ENCODE data around the gene CUX1.
"Not testable (repeated sequence)": the region's sequence is repeated elsewhere in the genome, so short reads cannot be mapped to it uniquely, and the experiment has no call there.

CUX1 gene

DNA sequence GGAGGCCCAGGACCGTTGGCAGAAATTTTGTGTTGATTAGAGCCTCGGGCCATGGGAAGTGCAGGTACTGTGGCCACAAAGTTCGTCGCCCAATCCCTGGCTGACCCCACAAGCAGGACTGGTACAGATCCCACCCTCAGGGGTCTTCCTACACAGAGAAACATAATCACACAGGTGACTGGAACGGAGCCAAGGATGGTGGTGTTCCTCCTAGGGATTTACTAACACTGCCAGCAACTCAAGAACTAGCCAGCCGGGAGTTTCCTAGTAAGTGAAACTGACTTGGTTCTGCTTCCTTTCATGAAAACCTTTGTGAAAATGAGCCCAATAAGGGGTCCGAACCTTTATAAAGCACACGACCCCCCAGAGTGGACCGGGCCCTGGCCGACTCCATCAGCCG lies 5.7 kb downstream of the CUX1 start:
- H3K4me1 ChIP-seq (ENCODE audit: insufficient read depth, insufficient read length) = peaks cover 8% of the 10 kb centered on the region
- no peaks in the 10 kb centered on the region for H3K9me3 ChIP-seq (ENCODE audit: insufficient read depth, low read length)
- DNase-seq (ENCODE audit: low read depth, low spot score) = no peak
- peaks cover 16% of the 10 kb centered on the region for H3K36me3 ChIP-seq (ENCODE audit: insufficient read depth, insufficient read length, low read length)
- no peak overlapping the region for H3K9ac ChIP-seq (ENCODE audit: insufficient read length, low read depth)
- no peak for TF ChIP-seq SUZ12 (IDR thresholded peaks at IDR 0.05; ENCODE audit: extremely low read depth, insufficient read depth, insufficient read length)
- peaks cover 3% of the 10 kb centered on the region for H3K27me3 ChIP-seq (ENCODE audit: insufficient read depth, insufficient read length)
- no peak overlapping the region for H3K4me3 ChIP-seq (ENCODE audit: insufficient read length, low read depth)

- DNase-seq (ENCODE audit: low read depth, low spot score) = no peak
- H3K9ac ChIP-seq (ENCODE audit: insufficient read length, low read depth) = no peak overlapping the region
- H3K36me3 ChIP-seq (ENCODE audit: insufficient read depth, insufficient read length, low read length) = peaks cover 16% of the 10 kb centered on the region
Observed at GRCh38 chr7:101823596-101823995, 6.2 kb downstream of the CUX1 start.

DNA sequence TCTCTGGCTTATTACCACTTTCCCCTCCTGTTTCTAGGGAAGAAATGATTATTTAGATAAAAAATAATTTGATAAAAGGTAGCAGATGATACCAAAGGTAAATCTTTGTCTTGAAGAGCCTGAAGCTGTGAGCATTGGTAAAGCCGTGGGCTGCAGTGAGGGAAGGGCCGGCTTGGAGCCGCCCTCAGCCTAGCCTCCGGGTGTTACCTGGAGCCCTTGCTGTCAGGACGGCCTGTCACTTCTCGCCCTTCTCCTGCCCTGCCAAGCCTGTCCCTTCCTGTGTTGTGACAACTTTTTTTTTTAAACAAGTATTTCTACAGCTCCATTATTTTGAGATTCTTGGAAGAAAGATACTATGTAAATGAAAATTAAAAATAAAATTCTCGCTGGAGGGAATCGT lies 7.0 kb downstream of the CUX1 start:
- DNase-seq (ENCODE audit: low read depth, low spot score) = no peak

More at GRCh38 chr7:101823596-101823995, 6.2 kb downstream of the CUX1 start:
- Histone ChIP-seq H3K4me1 (ENCODE audit: insufficient read depth, insufficient read length) (peaks cover 8% of the 10 kb centered on the region), H3K27me3 (ENCODE audit: insufficient read depth, insufficient read length) (no peaks in the 10 kb centered on the region), H3K9me3 (ENCODE audit: insufficient read depth, low read length) (no peaks in the 10 kb centered on the region), H3K4me3 (ENCODE audit: insufficient read length, low read depth) (no peak overlapping the region)
- TF ChIP-seq ZNF274 (IDR thresholded peaks at IDR 0.05; ENCODE audit: low read depth, low read length) = no peak
- no peak for TF ChIP-seq SUZ12 (IDR thresholded peaks at IDR 0.05; ENCODE audit: extremely low read depth, insufficient read depth, insufficient read length)
- TF ChIP-seq YY1 (IDR thresholded peaks at IDR 0.05; ENCODE audit: insufficient read depth, insufficient read length) = no peak

DNA sequence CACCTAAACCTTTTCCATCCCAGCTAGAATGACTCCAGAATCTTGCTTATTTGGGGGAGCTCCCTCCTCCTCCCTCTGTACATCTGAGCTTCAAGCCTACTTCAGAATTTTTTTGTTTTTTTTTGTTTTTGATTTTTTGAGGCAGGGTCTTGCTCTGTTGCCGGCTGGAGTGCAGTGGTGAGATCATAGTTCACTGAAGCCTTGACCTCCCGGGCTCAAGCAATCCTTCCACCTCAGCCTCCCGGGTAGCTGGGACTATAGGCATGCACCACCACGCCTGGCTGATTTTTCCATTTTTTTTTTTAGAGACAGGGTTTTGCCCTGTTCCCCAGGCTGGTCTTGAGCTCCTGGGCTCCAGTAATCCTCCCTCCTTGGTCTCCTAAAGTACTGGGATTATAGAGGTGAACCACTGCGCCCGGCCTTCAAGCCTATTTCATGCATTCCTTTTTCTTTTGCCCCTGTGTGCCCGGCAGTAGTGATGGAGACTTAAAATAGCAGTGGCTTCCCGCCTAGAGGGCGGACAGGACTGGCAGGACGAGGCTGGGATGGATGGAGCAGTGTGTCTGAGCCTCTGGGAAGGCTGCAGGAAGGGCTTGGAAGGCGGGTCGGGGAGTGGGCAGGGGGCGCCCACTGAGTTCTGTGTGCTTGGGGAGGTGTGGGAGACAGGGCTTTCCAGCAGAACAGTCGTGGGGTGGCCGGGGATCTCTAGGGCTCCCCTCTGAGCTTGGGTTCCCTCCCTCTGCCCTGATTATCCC lies 8.8 kb downstream of the CUX1 start:
- Histone ChIP-seq H3K4me1 (ENCODE audit: insufficient read depth, insufficient read length) (peaks cover 5% of the 10 kb centered on the region), H3K9me3 (ENCODE audit: insufficient read depth, low read length) (no peaks in the 10 kb centered on the region), H3K36me3 (ENCODE audit: insufficient read depth, insufficient read length, low read length) (peaks cover 9% of the 10 kb centered on the region), H3K9ac (ENCODE audit: insufficient read length, low read depth) (no peak overlapping the region), H3K4me3 (ENCODE audit: insufficient read length, low read depth) (no peak overlapping the region), H3K27me3 (ENCODE audit: insufficient read depth, insufficient read length) (no peaks in the 10 kb centered on the region)
- no peak for DNase-seq (ENCODE audit: low read depth, low spot score)
- TF ChIP-seq YY1 (IDR thresholded peaks at IDR 0.05; ENCODE audit: insufficient read depth, insufficient read length) (no peak), ZNF274 (IDR thresholded peaks at IDR 0.05; ENCODE audit: low read depth, low read length) (no peak), SUZ12 (IDR thresholded peaks at IDR 0.05; ENCODE audit: extremely low read depth, insufficient read depth, insufficient read length) (no peak)

More for the DNA sequence above, 7.0 kb downstream of the CUX1 start:
- H3K4me3 ChIP-seq (ENCODE audit: insufficient read length, low read depth) = no peak overlapping the region
- no peak overlapping the region for H3K9ac ChIP-seq (ENCODE audit: insufficient read length, low read depth)
- H3K27me3 ChIP-seq (ENCODE audit: insufficient read depth, insufficient read length) = no peaks in the 10 kb centered on the region
- TF ChIP-seq YY1 (IDR thresholded peaks at IDR 0.05; ENCODE audit: insufficient read depth, insufficient read length) = no peak
- TF ChIP-seq SUZ12 (IDR thresholded peaks at IDR 0.05; ENCODE audit: extremely low read depth, insufficient read depth, insufficient read length) = no peak
- TF ChIP-seq ZNF274 (IDR thresholded peaks at IDR 0.05; ENCODE audit: low read depth, low read length) = no peak
- H3K36me3 ChIP-seq (ENCODE audit: insufficient read depth, insufficient read length, low read length) = peaks cover 13% of the 10 kb centered on the region
- peaks cover 8% of the 10 kb centered on the region for H3K4me1 ChIP-seq (ENCODE audit: insufficient read depth, insufficient read length)
- no peaks in the 10 kb centered on the region for H3K9me3 ChIP-seq (ENCODE audit: insufficient read depth, low read length)

- TF ChIP-seq ZNF274 (IDR thresholded peaks at IDR 0.05; ENCODE audit: low read depth, low read length) (no peak), YY1 (IDR thresholded peaks at IDR 0.05; ENCODE audit: insufficient read depth, insufficient read length) (no peak), SUZ12 (IDR thresholded peaks at IDR 0.05; ENCODE audit: extremely low read depth, insufficient read depth, insufficient read length) (no peak)
- DNase-seq (ENCODE audit: low read depth, low spot score) = no peak
- Histone ChIP-seq H3K9me3 (ENCODE audit: insufficient read depth, low read length) (no peaks in the 10 kb centered on the region), H3K4me3 (ENCODE audit: insufficient read length, low read depth) (no peak overlapping the region), H3K27me3 (ENCODE audit: insufficient read depth, insufficient read length) (no peaks in the 10 kb centered on the region), H3K9ac (ENCODE audit: insufficient read length, low read depth) (no peak overlapping the region), H3K36me3 (ENCODE audit: insufficient read depth, insufficient read length, low read length) (peaks cover 8% of the 10 kb centered on the region), H3K4me1 (ENCODE audit: insufficient read depth, insufficient read length) (peaks cover 2% of the 10 kb centered on the region)
Observed at GRCh38 chr7:101828301-101829020, 11.0 kb downstream of the CUX1 start.

DNA sequence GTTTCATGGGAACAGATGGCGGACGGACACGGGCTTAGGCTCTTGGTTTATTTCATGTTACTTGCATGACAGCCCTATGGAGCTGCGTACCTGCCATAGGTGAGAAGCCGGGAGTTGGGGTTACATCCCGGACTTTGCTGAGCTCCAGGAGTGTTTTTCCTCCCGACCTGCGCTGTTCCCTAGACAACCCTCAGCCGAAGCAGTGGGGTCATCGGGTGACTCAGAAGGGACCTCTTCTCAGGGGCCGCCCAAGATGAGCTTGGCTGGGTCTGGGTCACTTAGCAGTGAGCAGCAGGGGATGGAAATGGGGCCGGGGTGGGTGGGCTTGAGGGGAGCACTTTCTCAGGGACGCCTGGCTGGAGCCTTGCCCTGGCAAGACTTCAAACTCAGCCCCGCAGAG lies 11.9 kb downstream of the CUX1 start:
- H3K4me3 ChIP-seq (ENCODE audit: insufficient read length, low read depth) = no peak overlapping the region
- peaks cover 8% of the 10 kb centered on the region for H3K36me3 ChIP-seq (ENCODE audit: insufficient read depth, insufficient read length, low read length)
- no peak for TF ChIP-seq YY1 (IDR thresholded peaks at IDR 0.05; ENCODE audit: insufficient read depth, insufficient read length)
- TF ChIP-seq SUZ12 (IDR thresholded peaks at IDR 0.05; ENCODE audit: extremely low read depth, insufficient read depth, insufficient read length) = no peak
- no peak for TF ChIP-seq ZNF274 (IDR thresholded peaks at IDR 0.05; ENCODE audit: low read depth, low read length)
- H3K9me3 ChIP-seq (ENCODE audit: insufficient read depth, low read length) = no peaks in the 10 kb centered on the region
- peaks cover 4% of the 10 kb centered on the region for H3K4me1 ChIP-seq (ENCODE audit: insufficient read depth, insufficient read length)
- no peaks in the 10 kb centered on the region for H3K27me3 ChIP-seq (ENCODE audit: insufficient read depth, insufficient read length)
- H3K9ac ChIP-seq (ENCODE audit: insufficient read length, low read depth) = no peak overlapping the region
- no peak for DNase-seq (ENCODE audit: low read depth, low spot score)

DNA sequence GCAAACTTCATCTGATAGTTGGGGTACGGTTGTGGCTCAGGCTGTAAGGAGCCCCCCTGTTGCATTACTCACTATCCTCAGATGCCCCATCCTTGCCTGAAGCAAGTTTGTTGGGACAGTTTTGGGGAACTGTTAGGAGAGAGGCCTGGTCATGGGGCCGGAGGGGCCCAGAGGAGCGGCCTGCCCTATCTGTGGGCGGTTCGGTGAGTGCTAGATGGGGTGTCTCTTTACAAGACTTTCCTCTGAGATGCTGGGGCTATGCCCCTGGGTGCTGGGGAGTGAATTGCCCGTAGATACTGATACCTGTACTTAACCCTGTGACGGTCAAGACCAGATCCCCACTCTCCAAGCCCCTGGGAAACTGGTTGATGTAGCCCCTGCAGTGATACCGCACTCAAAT lies 12.4 kb downstream of the CUX1 start:
- H3K4me3 ChIP-seq (ENCODE audit: insufficient read length, low read depth) = no peak overlapping the region
- H3K9ac ChIP-seq (ENCODE audit: insufficient read length, low read depth) = no peak overlapping the region
- TF ChIP-seq YY1 (IDR thresholded peaks at IDR 0.05; ENCODE audit: insufficient read depth, insufficient read length) (no peak), ZNF274 (IDR thresholded peaks at IDR 0.05; ENCODE audit: low read depth, low read length) (no peak), SUZ12 (IDR thresholded peaks at IDR 0.05; ENCODE audit: extremely low read depth, insufficient read depth, insufficient read length) (no peak)
- no peaks in the 10 kb centered on the region for H3K27me3 ChIP-seq (ENCODE audit: insufficient read depth, insufficient read length)
- no peaks in the 10 kb centered on the region for H3K9me3 ChIP-seq (ENCODE audit: insufficient read depth, low read length)
- H3K36me3 ChIP-seq (ENCODE audit: insufficient read depth, insufficient read length, low read length) = peaks cover 8% of the 10 kb centered on the region
- H3K4me1 ChIP-seq (ENCODE audit: insufficient read depth, insufficient read length) = peaks cover 4% of the 10 kb centered on the region
- no peak for DNase-seq (ENCODE audit: low read depth, low spot score)

DNA sequence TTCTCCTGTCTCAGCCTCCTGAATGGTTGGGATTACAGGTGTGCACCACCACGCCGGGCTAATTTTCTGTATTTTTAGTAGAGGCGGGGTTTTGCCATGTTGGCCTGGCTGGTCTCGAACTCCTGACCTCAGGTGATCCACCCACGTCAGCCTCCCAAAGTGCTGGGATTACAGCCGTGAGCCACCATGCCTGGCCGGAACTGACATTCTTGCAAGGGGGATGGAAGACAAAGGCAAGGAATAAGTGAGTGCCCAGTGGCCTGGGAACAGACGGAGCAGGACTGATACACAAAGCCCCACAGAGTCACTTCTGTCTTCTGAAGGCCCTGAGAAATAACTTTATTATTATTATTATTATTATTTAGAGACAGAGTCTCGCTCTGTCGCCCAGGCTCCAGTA lies 14.0 kb downstream of the CUX1 start:
- H3K9ac ChIP-seq (ENCODE audit: insufficient read length, low read depth); H3K36me3 ChIP-seq (ENCODE audit: insufficient read depth, insufficient read length, low read length); H3K9me3 ChIP-seq (ENCODE audit: insufficient read depth, low read length); DNase-seq (ENCODE audit: low read depth, low spot score); H3K4me3 ChIP-seq (ENCODE audit: insufficient read length, low read depth); H3K27me3 ChIP-seq (ENCODE audit: insufficient read depth, insufficient read length); H3K4me1 ChIP-seq (ENCODE audit: insufficient read depth, insufficient read length): not testable (repeated sequence)

All from NT2/D1 (cell line).